GM10266 (cell line): ENCODE results near the gene GTF3C1.

Experiments
- DNase-seq: peaks from one replicate; pipeline ENCODE4 v3.0.0; 2012; ENCODE audit errors: extremely low spot score
- CTCF ChIP-seq: IDR thresholded peaks from 2 replicates; pipeline ENCODE4 v1.5.1; 2012; ENCODE audit warnings: mild to moderate bottlenecking, low read depth; ENCODE audit not compliant: control insufficient read depth, insufficient read depth; ENCODE audit errors: missing control alignments

GTF3C1 gene

GRCh38 chr16:27480761-27481160, 69.0 kb downstream of the GTF3C1 start:
- no peak for DNase-seq
- TF ChIP-seq CTCF = no peak

GRCh38 chr16:27476240-27476639, 73.5 kb downstream of the GTF3C1 start:
- TF ChIP-seq CTCF = no peak
- DNase-seq = no peak

- TF ChIP-seq CTCF = no peak
- no peak for DNase-seq
Measured at GRCh38 chr16:27475561-27475960, 74.2 kb downstream of the GTF3C1 start.

GRCh38 chr16:27474921-27475320, 74.8 kb downstream of the GTF3C1 start:
- DNase-seq = no peak
- TF ChIP-seq CTCF = no peak

GRCh38 chr16:27474041-27474440, 75.7 kb downstream of the GTF3C1 start:
- TF ChIP-seq CTCF = no peak
- DNase-seq = no peak

- TF ChIP-seq CTCF = no peak
- no peak for DNase-seq
Measured at GRCh38 chr16:27473101-27473900, 76.4 kb downstream of the GTF3C1 start.

- no peak for DNase-seq
Measured at GRCh38 chr16:27472091-27473020, 77.4 kb downstream of the GTF3C1 start.

More at GRCh38 chr16:27472091-27473020, 77.4 kb downstream of the GTF3C1 start:
- no peak for TF ChIP-seq CTCF
